Ramos (cell line): ENCODE results near the gene MROH8.

ENCODE experiments used
- in situ Hi-C: fragments of 300-500 bp; cut with MboI; formaldehyde crosslinking; loops from one replicate; pipeline ENCODE4 v1.14.3; 2022; ENCODE audit warnings: low sequenced_read_pairs; ENCODE audit not compliant: unreplicated experiment

Gene MROH8

DNA sequence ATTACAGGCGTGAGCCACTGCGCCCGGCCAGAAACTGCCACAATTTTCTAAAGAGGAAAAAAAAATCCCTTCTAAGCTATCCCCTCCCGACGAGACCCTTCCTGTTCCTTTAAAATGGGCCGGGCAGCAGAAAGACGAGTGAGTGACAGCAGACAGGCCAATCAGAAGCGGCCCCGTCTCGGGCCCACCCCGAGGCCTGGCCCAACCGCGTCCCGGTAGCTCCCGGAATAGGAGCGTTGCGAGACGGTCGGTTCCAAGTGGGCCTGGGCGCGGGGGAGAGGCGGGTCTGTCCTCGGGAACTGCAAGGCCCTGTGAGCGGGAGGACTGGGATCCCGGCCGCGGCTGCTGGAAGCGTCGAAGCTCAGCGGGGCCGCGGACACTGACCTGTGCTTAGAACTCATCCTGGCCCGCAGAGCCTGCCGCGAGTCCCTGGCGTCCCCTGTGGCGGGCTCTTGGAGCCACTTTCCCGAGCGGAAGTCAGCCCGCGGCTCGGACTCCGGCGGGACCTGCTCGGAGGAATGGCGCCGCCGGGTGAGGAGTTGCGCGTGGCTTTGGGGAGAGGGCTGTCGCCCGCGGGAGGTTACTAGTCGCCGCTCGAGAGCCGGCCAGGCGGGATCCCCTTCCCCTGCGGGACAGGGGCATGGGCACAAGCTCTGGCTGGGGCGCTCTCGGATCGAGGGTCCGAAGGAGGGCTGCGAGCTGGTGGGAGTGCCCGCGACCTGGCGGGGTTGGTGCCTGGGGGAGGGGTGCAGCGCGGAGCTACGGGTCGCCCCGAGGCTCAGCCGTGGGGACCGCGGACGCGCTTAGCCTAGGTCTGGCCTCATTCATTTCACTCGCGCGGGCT is at the start of gene MROH8, which contains the start of gene RPN2:
MROH8 (minus strand) TSS at position 710 of the 844 bp plus-strand sequence.
RPN2 (plus strand) TSS at position 492 of the 844 bp plus-strand sequence; CDS start at position 519, 27 bp downstream.
- in situ Hi-C loops: no loop called here

DNA sequence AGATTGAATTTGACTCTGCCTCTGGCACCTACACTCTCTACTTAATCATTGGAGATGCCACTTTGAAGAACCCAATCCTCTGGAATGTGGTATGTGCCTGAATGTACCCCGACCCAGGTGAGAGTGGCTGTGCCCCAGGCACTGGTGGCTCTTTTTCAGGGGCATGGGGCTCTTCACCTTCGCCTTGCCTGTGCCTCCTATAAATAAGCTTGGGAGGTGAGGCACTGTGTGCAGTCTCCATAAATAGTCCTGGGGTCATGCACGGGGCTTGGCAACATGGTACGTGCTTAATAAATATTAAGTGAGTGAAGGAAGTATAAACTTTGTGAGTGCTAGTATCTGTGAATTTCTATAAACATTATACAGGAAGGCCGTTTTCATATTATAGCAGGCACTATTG is 49.3 kb upstream of the MROH8 start:
- in situ Hi-C loops: no loop called here

DNA sequence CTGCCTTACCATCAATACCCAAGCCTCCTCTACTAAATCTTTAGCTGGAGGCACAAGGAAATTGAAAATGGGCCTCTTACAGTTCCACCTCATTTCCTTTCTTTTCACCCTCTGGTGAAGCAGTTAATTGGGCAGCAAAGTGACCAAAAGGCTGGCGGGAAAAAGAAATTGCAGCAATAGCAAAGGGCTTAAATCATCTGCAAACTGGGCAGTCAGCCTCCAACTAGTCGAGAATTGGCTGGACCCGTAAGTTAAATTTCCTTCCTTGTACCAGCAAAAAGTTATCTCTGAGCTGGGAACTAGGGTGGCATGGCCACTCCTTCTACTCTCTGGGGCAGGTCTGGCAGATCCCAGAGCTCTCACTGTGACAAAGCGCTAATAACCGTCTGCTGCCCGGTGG is 48.7 kb upstream of the MROH8 start:
- in situ Hi-C loops: no loop called here

DNA sequence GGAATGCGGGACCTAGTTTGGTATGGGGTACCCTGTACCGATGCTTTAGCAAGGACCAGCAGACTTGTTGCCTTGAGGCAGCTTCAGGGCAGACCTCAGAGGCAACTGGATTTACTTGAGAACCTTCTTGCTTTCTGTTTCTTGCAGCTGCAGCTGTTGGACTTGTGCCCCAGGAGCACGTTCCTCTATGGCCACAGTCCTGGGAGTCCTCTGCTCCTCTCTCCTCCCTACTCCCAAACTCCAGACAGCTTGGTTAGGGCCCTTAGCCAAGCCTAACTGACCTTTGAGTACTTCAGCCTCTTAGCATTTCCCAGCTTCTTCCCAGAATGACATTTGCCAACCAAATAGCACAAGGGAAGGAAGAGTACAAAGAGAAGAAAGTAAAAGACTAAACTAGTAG is 47.5 kb upstream of the MROH8 start:
- in situ Hi-C loops: no loop called here

DNA sequence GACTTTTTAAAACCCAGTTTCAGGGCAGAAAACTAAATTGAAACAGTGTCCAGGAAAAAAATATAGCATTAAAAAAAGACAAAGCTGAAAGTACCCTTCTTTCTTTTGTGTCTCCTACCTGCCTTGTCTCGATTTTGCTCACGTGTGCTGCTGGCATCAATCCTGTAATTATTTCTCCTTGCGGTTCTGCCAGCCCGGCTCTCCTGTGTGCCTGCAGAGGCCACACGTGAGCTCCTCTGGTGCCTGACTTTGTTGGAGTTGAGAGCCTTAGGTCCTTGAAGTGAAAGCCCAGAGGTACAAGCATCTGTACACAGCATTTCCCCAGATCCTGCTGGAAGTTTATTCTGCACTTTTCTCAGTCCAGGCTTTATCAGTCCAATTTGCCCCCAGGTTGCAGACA is 45.8 kb upstream of the MROH8 start:
- in situ Hi-C loops: no loop called here

DNA sequence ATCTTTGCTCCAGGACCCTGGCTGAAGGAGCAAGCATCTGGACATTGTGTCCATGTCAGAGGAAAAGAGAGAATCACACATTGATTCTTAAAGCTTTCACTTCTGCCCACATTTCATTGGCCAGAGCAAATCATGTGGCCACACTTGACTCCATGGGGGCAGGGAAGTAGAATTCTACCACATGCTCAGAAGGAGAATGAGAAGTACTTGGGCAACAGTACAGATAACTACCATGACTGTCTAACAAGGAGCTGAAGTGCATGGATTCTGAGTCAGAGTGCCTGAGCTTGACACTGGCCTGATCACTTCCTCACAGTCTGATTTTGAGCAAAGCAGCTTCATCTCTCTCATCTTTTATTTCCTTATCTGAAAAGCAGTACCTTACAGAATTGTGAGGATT is 43.7 kb upstream of the MROH8 start:
- in situ Hi-C loops: no loop called here

DNA sequence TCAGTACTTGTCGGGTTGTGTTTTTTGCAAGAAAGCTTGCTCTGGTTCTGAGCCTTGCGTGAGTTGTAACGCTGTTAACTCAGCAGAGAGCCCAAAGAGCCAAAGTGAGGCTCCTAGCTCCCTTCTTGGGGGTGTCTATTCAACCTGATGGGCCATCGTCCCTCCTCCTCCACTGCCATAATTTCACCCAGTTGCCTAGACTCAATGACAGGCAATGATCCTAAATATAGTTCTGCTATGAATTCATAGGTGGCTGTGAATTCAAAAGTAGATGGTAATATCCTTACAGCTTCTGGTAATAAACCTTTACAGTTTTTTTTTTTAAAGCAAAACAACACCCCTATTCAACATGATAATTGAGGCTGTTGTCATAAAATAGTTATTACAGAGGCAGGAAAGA is 42.7 kb upstream of the MROH8 start:
- in situ Hi-C loops: no loop called here

DNA sequence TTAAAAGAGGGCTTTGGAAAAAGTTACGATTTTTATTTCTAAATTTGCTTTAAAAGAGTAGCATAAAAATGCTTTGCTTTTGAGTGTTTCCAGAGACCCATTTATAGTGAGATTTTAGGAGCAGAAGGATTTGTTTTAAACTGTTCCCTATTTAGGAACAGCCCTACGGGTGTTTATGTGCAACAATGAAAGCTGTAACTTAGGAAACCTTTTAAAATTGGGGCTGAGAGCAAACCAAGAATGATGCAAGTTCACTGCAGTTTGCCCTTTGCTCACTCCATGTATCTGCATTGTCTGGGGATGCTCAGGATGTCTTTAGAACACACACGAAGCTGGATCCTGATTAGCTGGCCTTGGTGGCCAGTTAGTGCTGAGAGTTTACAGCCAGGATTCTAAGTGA is 41.4 kb upstream of the MROH8 start:
- in situ Hi-C loops: no loop called here

DNA sequence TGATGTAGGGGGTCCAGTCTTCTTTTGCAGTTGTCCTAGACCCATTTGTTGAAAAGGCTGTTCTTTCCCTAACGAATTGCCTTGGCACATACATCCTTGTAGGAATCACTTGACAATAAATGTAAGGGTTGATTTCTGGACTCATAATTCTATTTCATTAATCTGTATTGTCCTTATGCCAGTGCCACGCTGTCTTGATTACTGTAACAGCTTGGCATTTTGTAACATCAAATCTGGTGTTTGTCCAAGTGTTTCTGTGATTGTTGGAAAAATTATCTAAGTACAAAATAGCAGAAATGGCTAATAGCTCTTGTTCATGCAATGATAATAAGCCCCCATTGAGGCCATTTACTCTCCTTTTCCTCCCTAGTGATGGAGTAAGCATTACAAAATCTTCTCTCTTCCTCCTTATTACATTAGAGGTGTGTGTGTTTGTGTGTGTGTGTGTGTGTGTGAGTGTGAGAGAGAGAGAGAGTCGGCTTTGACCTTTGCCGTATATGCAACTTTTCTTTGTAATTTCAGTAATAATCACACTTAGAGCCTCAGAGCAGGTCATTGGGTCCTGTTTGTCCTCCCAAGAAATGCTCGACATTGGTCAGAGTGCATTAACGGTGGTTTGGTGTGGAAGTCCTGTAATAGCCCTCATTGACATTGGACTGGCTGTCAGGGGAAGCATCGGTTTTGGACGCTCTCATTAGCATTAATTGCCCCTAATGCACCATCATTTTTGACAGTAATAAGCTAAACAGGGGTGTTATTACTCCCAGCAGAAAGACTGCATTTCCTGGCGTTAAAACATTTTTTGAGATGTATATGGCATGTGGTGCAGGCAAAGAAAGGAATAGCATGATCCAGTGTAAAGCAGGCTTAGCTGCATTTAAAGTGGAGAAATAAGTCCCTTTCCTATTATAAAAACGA is 40.7 kb upstream of the MROH8 start:
- in situ Hi-C loops: no loop called here

DNA sequence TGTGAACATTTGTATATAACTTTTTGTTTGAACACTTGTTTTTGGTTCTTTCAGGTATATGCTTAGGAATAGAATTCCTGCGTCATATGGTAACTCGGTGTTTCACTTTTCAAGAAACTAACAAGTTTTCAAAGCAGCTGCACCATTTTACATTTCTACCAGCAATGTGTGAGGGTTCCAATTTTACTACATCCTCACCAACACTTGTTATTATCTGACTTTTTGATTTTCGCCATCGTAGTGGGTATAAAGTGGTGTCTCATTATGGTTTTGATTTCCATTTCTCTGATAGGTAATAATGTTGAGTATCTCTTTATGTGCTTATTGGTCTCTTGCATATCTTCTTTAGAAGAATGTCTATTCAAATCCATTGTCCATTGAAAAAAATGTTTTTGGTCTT is 39.6 kb upstream of the MROH8 start:
- in situ Hi-C loops: no loop called here

DNA sequence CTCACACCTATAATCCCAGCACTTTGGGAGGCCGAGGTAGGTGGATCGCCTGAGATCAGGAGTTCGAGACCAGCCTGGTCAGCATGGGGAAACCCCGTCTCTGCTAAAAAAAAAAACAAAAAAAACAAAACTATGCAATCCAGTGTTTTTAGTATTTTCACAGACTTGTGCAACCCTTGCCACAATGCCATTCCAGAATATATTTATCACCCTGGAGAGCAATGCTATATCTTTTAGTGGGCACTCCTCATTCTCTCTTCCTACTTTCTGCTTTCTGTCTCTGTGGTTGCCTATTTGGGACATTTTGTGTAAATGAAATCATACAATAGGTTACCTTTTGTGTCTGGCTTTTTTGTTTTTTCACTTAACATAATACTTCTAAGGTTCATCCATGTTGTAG is 39.1 kb upstream of the MROH8 start:
- in situ Hi-C loops: no loop called here

DNA sequence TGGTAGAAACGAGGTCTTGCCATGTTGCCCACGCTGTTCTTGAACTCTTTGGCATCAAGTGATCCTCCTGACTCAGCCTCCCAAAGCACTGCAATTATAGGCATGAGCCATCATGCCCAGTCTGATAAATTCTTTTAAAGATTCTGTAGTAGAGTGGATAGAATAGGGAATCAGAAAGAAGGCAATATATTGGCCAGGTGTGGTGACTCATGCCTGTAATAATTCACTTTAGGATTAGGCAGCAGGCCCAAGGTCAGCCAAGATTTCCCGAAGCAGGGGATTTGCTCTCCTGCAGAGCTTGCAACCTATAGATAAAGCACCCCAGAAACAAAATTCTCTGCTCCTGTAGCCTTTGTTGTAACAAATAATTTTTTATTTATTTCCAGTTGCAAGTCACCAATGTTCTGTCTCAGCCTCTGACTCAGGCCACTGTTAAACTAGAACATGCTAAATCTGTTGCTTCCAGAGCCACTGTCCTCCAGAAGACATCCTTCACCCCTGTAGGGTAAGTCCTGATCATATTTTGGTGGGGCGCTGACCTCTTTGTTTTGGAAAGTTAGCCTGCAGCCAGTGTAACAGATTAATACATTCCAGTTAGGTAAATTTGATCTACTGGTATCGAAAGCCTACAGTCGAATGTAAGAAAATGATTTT is 30.4 kb upstream of the MROH8 start:
- in situ Hi-C loops: no loop called here

DNA sequence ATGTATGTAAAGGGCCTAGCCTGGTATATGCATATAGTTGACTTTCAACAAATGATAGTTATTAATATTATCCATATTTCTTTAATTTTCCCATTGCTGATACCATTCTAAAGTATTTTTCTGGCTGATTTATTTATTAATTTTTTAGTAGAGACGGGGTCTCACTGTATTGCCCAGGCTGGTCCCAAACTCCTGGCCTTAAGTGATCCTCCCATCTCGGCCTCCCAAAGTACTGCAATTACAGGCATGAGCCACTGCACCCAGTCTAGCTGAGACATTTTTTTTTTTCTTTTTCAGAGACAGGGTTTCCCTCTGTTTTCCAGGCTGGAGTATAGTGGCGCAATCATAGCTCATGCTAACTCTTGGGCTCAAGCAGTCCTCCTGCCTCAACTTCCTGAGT is 29.8 kb upstream of the MROH8 start:
- in situ Hi-C loops: no loop called here

DNA sequence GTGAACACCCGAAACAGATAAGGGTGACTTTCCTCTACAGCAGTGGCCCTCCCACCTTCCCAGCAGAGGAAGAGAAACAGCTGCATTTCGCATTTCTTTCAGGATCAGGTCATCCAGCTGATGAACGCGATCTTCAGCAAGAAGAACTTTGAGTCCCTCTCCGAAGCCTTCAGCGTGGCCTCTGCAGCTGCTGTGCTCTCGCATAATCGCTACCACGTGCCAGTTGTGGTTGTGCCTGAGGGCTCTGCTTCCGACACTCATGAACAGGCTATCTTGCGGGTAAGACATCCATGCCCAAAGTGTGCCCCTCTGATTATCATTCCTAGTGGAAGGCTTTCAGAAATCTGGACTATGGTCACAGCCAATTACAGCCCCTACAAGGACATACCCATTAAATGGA is 27.8 kb upstream of the MROH8 start:
- in situ Hi-C loops: no loop called here

DNA sequence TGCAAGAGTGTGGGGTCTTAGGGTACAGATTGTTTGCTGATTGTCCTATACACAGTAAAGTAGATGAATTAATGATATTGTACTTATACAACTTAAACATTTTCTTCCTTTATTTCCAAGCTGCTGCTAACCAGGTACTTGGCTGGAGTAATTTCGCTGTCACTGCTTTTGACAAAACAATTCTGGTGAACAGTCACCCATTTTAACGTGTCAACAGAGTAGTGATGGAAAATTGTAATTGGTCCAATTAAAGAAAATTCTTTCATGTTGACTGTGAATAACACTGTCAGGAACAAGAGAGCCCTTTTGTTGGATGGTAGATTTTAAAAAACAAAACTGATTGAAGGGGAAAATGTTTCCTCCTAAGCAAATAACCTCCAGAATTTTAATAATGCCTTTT is 26.4 kb upstream of the MROH8 start:
- in situ Hi-C loops: no loop called here

DNA sequence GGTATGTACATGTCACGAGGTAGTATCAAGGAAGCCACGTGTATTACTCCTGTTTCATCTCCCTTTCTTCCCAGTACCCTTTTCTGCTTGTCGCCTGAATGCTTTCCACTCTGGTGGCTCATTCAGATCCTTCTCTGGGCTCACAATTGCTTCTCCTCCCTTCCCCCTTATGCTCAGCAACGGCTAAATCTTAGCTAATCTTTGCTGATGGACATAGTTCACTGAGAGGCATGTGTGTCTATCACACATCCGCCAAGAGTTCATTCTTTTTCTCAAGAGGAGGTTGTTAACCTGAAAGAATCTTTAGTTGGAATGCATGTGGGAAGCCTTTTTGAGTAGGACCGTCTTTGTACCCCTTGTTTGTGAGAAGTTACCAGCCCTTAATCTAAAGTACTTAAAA is 25.8 kb upstream of the MROH8 start:
- in situ Hi-C loops: no loop called here

DNA sequence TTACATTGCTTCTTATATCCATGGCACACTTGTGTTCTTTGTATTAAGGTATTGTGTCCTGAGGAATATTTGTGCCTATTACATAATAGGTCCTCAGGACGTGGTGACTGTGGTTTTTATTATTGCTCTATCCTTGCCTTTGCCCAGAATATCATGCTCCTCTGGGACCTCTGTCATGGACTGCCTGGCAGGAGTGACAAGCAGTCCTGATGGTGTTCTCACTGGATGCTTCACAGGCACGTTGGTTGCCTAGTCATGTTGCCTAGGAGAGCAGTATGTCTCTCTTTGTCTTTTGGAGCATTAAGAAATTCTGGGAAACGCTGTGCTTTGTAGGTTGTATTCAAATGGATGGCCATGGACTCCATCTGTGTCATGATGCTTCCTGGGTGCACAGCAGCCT is 24.7 kb upstream of the MROH8 start:
- in situ Hi-C loops: no loop called here

DNA sequence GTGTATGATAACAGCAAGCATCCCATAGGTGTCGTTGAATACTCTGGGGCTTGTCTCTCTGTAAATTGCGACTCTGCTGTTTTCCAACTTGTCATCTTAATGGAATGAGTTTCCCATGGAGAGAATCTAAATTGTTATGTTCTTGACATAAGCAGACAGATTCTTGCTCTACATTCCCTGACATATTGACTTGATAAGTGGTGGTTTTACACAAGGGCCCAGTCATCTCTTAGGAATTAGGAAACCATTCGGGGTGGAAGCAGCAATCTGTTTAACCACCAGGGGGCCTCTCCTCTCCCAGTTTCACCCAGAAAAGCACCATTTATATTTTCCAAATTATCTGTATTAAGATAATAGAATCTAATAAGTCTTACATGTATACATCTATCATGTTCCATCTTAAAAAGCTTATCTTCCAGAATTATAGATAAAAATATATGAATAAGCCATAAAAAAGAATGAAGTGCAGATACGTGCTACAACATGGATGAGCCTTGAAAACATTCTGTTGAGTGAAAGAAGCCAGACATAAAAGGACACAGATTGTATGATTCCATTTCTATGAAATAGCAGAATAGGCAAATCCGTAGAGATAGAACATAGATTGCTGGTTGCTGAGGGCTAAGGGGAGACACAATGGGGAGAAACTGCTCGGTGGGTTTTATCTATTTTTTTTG is 23.1 kb upstream of the MROH8 start:
- in situ Hi-C loops: no loop called here

DNA sequence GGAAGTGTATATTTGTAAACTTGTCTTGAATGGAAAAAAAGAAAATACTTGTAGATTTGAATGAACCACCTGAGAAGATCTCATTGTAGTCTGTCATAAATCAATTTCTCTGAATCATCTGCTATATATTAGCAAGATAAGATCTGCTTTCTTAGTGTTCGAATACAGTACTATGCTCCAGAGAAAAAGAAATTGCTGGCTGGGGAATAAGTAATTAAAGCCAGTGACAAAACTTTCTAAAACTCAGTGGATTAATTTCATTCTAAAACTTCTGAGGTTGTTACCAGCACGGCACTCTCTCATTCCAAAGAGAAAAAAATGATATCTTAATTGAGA is 22.4 kb upstream of the MROH8 start:
- in situ Hi-C loops: no loop called here
